WTC11 (cell line): Measurements from ENCODE around the gene CDRT4. TPM values are rescaled to one million over a fixed set of nuclear protein-coding genes. Genes with fewer than 3 reads are reported as not detected.

Source experiments
- ATAC-seq: fragments of 200-7000 bp; cut with Tn5 transposase; 2 replicates; pipeline ENCODE4 v1.10.0; 2021; ENCODE audit warnings: mild to moderate bottlenecking, moderate library complexity
- CTCF ChIA-PET: fragments of 300-600 bp; sonication (Branson Sonifier 250); formaldehyde crosslinking; loops from one replicate; lab custom pipeline; 2021; ENCODE audit warnings: antibody characterized with exemption; lab: Charles Lee
- POLR2A ChIA-PET: fragments of 350-600 bp; sonication (Branson Sonifier 250); formaldehyde crosslinking; loops from one replicate; lab custom pipeline; 2021; ENCODE audit warnings: antibody characterized with exemption; lab: Charles Lee
- DNase-seq: peaks from one replicate; pipeline ENCODE4 v3.0.0; 2021; ENCODE audit warnings: low spot score
- H3K27ac Mint-ChIP-seq: 2 replicates; pipeline ENCODE4 v1.8.0; 2021; ENCODE audit warnings: mixed read lengths
- H3K27me3 Mint-ChIP-seq: 2 replicates; pipeline ENCODE4 v1.8.0; 2021; ENCODE audit warnings: low read depth, mild to moderate bottlenecking, moderate library complexity, mixed read lengths
- H3K36me3 Mint-ChIP-seq: 2 replicates; pipeline ENCODE4 v1.8.0; 2021; ENCODE audit warnings: mixed read lengths
- H3K4me1 Mint-ChIP-seq: 2 replicates; pipeline ENCODE4 v1.8.0; 2022; ENCODE audit warnings: mixed read lengths
- H3K4me3 Mint-ChIP-seq: 2 replicates; pipeline ENCODE4 v1.8.0; 2021; ENCODE audit warnings: mild to moderate bottlenecking, moderate library complexity, mixed read lengths
- H3K9me3 Mint-ChIP-seq: 2 replicates; pipeline ENCODE4 v1.8.0; 2021; ENCODE audit warnings: mixed read lengths
- CREB1 ChIP-seq: sonication (generic); formaldehyde crosslinking; IDR thresholded peaks from 2 replicates; pipeline ENCODE4 v1.8.0; 2023; ENCODE audit warnings: mild to moderate bottlenecking, missing genetic modification reagents
- CREM ChIP-seq: sonication (generic); formaldehyde crosslinking; IDR thresholded peaks from 2 replicates; pipeline ENCODE4 v1.8.1; 2022; ENCODE audit warnings: mild to moderate bottlenecking, missing genetic modification reagents, moderate library complexity
- GRHL2 ChIP-seq: fragments of 250-450 bp; sonication (Bioruptor Pico); IDR thresholded peaks from 2 replicates; pipeline ENCODE4 v1.8.0; 2022; ENCODE audit warnings: mild to moderate bottlenecking, moderate library complexity; ENCODE audit not compliant: insufficient replicate concordance, severe bottlenecking
- KAT7 ChIP-seq: sonication (generic); formaldehyde crosslinking; IDR thresholded peaks from 2 replicates; pipeline ENCODE4 v1.8.1; 2023; ENCODE audit warnings: missing genetic modification reagents, mild to moderate bottlenecking, borderline replicate concordance
- NFE2L1 ChIP-seq: sonication (generic); formaldehyde crosslinking; IDR thresholded peaks from 2 replicates; pipeline ENCODE4 v1.8.1; 2023; ENCODE audit warnings: missing genetic modification reagents
- NFYB ChIP-seq: sonication (generic); formaldehyde crosslinking; conservative IDR thresholded peaks from 2 replicates; pipeline ENCODE4 v1.8.0; 2022; ENCODE audit warnings: low read depth, missing genetic modification reagents
- NR2C2 ChIP-seq: sonication (generic); formaldehyde crosslinking; IDR thresholded peaks from 2 replicates; pipeline ENCODE4 v1.8.0; 2022; ENCODE audit warnings: mild to moderate bottlenecking, missing genetic modification reagents
- RORB ChIP-seq: fragments of 250-450 bp; sonication (Bioruptor Pico); IDR thresholded peaks from 2 replicates; pipeline ENCODE4 v1.9.0; 2021; ENCODE audit warnings: mild to moderate bottlenecking
- SOX15 ChIP-seq: fragments of 250-450 bp; sonication (Bioruptor Pico); IDR thresholded peaks from 2 replicates; pipeline ENCODE4 v1.9.0; 2021; ENCODE audit warnings: mild to moderate bottlenecking
- TCF7 ChIP-seq: sonication (generic); formaldehyde crosslinking; IDR thresholded peaks from 2 replicates; pipeline ENCODE4 v1.8.0; 2022; ENCODE audit warnings: mild to moderate bottlenecking, low read depth, missing genetic modification reagents, moderate library complexity
- total RNA-seq: library from RNA; stranded (reverse); gene quantifications from 3 replicates; pipeline ENCODE4 v1.2.3, GENCODE V29; 2021
- TF ChIP-seq, protein P1 (sequence below): fragments of 200-600 bp; IDR thresholded peaks from 2 replicates; pipeline ENCODE4 v1.8.0; 2022; ENCODE audit warnings: antibody characterized with exemption
- TF ChIP-seq, protein P2 (sequence below): fragments of 250-450 bp; sonication (Bioruptor Pico); IDR thresholded peaks from 2 replicates; pipeline ENCODE4 v1.9.0; 2021; ENCODE audit warnings: mild to moderate bottlenecking
- TF ChIP-seq, protein P3 (sequence below): sonication (generic); formaldehyde crosslinking; IDR thresholded peaks from 2 replicates; pipeline ENCODE4 v1.8.1; 2022; ENCODE audit warnings: mild to moderate bottlenecking, moderate library complexity, missing genetic modification reagents
- TF ChIP-seq, protein P4 (sequence below): fragments of 250-450 bp; sonication (Bioruptor Pico); IDR thresholded peaks from 2 replicates; pipeline ENCODE4 v1.9.0; 2021; ENCODE audit warnings: moderate library complexity, mild to moderate bottlenecking, inconsistent platforms, borderline replicate concordance
- TF ChIP-seq, protein P5 (sequence below): sonication (generic); formaldehyde crosslinking; IDR thresholded peaks from 2 replicates; pipeline ENCODE4 v1.8.0; 2023; ENCODE audit warnings: mild to moderate bottlenecking, missing genetic modification reagents
- TF ChIP-seq, protein P6 (sequence below): fragments of 250-450 bp; sonication (Bioruptor Pico); IDR thresholded peaks from 2 replicates; pipeline ENCODE4 v2.1.2; 2022; ENCODE audit warnings: mild to moderate bottlenecking, moderate library complexity

The CDRT4 gene
- total RNA-seq, 1 experiment from 2014 or later = 4.9 TPM

DNA sequence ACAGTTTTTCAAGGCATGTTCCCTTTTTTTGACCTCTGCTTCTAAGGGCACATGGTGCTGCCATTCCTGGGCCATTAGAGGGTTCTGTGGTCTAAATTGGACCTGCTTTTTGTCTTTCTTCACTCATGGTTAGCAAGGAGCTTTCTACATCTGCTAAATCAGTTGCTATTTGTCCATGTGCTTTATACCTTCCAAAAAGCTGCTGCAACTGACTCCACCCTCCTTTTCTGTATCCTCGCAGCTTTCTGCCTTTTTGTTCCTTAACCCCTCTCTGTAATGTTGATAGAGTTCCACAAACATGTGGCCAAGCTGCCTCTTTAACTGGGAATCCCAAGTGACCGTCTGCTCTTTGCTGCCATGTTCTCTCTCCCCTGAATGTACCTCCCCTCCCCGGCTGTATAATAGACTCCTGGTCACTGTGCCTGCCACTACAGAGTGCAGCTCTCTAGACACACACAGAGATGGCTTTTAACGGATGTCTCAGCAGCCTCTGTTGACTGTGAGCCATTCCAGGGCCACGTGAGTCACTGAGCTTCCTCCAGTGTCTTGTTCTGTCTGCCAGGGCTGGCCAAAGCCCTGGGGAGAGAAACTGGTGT lies 68.6 kb downstream of the CDRT4 start (continued):
- TF ChIP-seq, protein P1, sequence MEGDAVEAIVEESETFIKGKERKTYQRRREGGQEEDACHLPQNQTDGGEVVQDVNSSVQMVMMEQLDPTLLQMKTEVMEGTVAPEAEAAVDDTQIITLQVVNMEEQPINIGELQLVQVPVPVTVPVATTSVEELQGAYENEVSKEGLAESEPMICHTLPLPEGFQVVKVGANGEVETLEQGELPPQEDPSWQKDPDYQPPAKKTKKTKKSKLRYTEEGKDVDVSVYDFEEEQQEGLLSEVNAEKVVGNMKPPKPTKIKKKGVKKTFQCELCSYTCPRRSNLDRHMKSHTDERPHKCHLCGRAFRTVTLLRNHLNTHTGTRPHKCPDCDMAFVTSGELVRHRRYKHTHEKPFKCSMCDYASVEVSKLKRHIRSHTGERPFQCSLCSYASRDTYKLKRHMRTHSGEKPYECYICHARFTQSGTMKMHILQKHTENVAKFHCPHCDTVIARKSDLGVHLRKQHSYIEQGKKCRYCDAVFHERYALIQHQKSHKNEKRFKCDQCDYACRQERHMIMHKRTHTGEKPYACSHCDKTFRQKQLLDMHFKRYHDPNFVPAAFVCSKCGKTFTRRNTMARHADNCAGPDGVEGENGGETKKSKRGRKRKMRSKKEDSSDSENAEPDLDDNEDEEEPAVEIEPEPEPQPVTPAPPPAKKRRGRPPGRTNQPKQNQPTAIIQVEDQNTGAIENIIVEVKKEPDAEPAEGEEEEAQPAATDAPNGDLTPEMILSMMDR = no peak

DNA sequence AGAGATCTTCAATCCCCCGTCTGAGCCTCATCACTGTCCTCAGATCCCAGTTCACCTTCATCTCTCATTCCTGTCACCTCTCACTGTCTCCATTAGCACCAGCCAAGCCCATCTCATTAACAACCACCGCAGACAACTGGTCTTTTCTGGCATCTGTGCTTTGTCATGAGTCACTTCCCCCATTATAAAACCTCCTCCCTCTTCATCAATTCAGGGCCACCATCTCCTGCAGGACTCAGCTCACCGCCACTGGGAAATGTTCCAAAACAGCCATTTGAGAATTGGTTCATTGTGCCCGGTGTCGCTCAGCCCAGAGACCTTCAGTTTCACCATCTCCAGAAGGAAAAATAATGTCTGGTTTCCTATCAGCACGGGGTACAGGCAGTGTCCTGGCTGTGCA lies 69.1 kb downstream of the CDRT4 start:
- H3K27ac Mint-ChIP-seq = no peak overlapping the region
- TF ChIP-seq SOX15 = no peak
- no peak for TF ChIP-seq CREM (CRISPR knock-in tag)
- no peak for TF ChIP-seq GRHL2
- TF ChIP-seq, protein P2, sequence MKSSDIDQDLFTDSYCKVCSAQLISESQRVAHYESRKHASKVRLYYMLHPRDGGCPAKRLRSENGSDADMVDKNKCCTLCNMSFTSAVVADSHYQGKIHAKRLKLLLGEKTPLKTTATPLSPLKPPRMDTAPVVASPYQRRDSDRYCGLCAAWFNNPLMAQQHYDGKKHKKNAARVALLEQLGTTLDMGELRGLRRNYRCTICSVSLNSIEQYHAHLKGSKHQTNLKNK (CRISPR knock-in tag) = no peak
- TF ChIP-seq, protein P3, sequence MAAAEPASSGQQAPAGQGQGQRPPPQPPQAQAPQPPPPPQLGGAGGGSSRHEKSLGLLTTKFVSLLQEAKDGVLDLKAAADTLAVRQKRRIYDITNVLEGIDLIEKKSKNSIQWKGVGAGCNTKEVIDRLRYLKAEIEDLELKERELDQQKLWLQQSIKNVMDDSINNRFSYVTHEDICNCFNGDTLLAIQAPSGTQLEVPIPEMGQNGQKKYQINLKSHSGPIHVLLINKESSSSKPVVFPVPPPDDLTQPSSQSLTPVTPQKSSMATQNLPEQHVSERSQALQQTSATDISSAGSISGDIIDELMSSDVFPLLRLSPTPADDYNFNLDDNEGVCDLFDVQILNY = no peak
- TF ChIP-seq NR2C2 (CRISPR knock-in tag) = no peak
- TF ChIP-seq, protein P4, sequence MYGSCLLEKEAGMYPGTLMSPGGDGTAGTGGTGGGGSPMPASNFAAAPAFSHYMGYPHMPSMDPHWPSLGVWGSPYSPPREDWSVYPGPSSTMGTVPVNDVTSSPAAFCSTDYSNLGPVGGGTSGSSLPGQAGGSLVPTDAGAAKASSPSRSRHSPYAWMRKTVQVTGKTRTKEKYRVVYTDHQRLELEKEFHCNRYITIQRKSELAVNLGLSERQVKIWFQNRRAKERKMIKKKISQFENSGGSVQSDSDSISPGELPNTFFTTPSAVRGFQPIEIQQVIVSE (CRISPR knock-in tag) = no peak
- TF ChIP-seq NFE2L1 (CRISPR knock-in tag) = no peak
- TF ChIP-seq TCF7 (CRISPR knock-in tag) = no peak
- TF ChIP-seq, protein P5, sequence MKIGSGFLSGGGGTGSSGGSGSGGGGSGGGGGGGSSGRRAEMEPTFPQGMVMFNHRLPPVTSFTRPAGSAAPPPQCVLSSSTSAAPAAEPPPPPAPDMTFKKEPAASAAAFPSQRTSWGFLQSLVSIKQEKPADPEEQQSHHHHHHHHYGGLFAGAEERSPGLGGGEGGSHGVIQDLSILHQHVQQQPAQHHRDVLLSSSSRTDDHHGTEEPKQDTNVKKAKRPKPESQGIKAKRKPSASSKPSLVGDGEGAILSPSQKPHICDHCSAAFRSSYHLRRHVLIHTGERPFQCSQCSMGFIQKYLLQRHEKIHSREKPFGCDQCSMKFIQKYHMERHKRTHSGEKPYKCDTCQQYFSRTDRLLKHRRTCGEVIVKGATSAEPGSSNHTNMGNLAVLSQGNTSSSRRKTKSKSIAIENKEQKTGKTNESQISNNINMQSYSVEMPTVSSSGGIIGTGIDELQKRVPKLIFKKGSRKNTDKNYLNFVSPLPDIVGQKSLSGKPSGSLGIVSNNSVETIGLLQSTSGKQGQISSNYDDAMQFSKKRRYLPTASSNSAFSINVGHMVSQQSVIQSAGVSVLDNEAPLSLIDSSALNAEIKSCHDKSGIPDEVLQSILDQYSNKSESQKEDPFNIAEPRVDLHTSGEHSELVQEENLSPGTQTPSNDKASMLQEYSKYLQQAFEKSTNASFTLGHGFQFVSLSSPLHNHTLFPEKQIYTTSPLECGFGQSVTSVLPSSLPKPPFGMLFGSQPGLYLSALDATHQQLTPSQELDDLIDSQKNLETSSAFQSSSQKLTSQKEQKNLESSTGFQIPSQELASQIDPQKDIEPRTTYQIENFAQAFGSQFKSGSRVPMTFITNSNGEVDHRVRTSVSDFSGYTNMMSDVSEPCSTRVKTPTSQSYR (CRISPR knock-in tag) = no peak
- TF ChIP-seq, protein P6, sequence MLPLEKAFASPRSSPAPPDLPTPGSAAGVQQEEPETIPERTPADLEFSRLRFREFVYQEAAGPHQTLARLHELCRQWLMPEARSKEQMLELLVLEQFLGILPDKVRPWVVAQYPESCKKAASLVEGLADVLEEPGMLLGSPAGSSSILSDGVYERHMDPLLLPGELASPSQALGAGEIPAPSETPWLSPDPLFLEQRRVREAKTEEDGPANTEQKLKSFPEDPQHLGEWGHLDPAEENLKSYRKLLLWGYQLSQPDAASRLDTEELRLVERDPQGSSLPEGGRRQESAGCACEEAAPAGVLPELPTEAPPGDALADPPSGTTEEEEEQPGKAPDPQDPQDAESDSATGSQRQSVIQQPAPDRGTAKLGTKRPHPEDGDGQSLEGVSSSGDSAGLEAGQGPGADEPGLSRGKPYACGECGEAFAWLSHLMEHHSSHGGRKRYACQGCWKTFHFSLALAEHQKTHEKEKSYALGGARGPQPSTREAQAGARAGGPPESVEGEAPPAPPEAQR (CRISPR knock-in tag) = no peak
- TF ChIP-seq NFYB = no peak
- ChIA-PET CTCF (no interaction called here), POLR2A (no interaction called here)
- no peaks in the 10 kb centered on the region for H3K27me3 Mint-ChIP-seq
- ATAC-seq = no peak
- no peak for DNase-seq
- no peaks in the 10 kb centered on the region for H3K9me3 Mint-ChIP-seq
- H3K4me1 Mint-ChIP-seq = no peaks in the 10 kb centered on the region
- H3K4me3 Mint-ChIP-seq = no peak overlapping the region
- H3K36me3 Mint-ChIP-seq = no peaks in the 10 kb centered on the region

DNA sequence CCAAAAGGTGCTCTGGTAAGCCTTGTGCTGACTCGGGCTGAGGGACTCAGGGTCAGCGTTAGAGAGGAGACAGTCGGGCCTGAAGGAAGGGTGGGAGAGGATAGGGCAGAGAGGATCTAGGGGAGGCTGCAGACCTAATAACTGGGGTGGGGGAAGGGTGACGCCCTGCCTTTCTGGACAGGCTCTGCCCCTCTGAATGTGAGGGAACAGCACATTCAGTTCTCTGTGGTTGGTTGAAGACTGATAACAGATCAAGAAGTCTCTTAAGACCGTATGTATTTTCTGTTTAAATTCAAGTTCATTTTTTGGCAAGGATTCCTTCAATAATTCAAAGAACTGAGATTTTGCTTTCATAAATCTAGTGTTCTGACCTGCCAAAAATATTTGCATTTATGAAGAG lies 69.8 kb downstream of the CDRT4 start:
- Mint-ChIP-seq H3K27ac (no peak overlapping the region), H3K9me3 (no peaks in the 10 kb centered on the region), H3K4me1 (no peaks in the 10 kb centered on the region), H3K36me3 (no peaks in the 10 kb centered on the region), H3K27me3 (no peaks in the 10 kb centered on the region), H3K4me3 (no peak overlapping the region)
- no peak for TF ChIP-seq KAT7 (CRISPR knock-in tag)
- TF ChIP-seq CREB1 (CRISPR knock-in tag) = no peak
- TF ChIP-seq RORB (CRISPR knock-in tag) = no peak
- ChIA-PET CTCF (no interaction called here), POLR2A (no interaction called here)
- DNase-seq (no peak), ATAC-seq (no peak)
